Colonic mucosa (tissue), 4 donors: Measurements from ENCODE around the gene MYOCD. TPM values are rescaled to one million over a fixed set of nuclear protein-coding genes. Genes with fewer than 3 reads are reported as not detected.

Experiments
- DNase-seq: peaks from one replicate; pipeline ENCODE4 v3.0.0-alpha.2; 2020
- H3K27ac ChIP-seq: fragments of 200-600 bp; one replicate; pipeline ENCODE4 v1.8.0; 2021
- H3K27me3 ChIP-seq: fragments of 200-600 bp; one replicate; pipeline ENCODE4 v1.8.0; 2021
- H3K36me3 ChIP-seq: fragments of 200-600 bp; one replicate; pipeline ENCODE4 v1.8.0; 2021
- H3K4me1 ChIP-seq: fragments of 200-600 bp; one replicate; pipeline ENCODE4 v1.8.0; 2021; ENCODE audit warnings: mild to moderate bottlenecking
- H3K4me3 ChIP-seq: fragments of 200-600 bp; one replicate; pipeline ENCODE4 v1.8.0; 2021
- H3K9ac ChIP-seq, 2 donors: one replicate each; pipeline ENCODE4 v1.7.0; 2013; ENCODE audit warnings: control low read depth in 2 of 2, low read depth in 2 of 2, low read length in 2 of 2
- H3K9me3 ChIP-seq: fragments of 200-600 bp; one replicate; pipeline ENCODE4 v1.8.0; 2021
- CTCF ChIP-seq: fragments of 200-600 bp; IDR thresholded peaks from one replicate; pipeline ENCODE4 v1.8.0; 2022; ENCODE audit warnings: antibody characterized with exemption, mild to moderate bottlenecking
- intact Hi-C: fragments of 100-400 bp; cut with DNase I; formaldehyde crosslinking; loops from one replicate; pipeline ENCODE4 v1.14.1; 2022
- total RNA-seq, 2 donors: library from RNA; stranded (reverse); fragmentation: NEBNext Ultra II Directional in 1 of 2; extraction: Animal tissue kit (Norgen Biotek cat#: 25700) in 1 of 2; gene quantifications; one replicate each; pipeline ENCODE4 v1.2.1, GENCODE V29; 2021
- donor health status: healthy.
- donor health status: DM: no; HTN: no; CAD: no.
- donor health status: DM: no; HTN: no; CAD: no.

MYOCD gene
- total RNA-seq, 2 donors from 2014 or later, result 1.1 to 20.5 TPM

- H3K4me3 ChIP-seq, result no peak overlapping the region
- H3K9ac ChIP-seq, result no peak overlapping the region
- no peak for TF ChIP-seq CTCF
- peaks cover 11% of the 10 kb centered on the region for H3K4me1 ChIP-seq
- H3K27me3 ChIP-seq, result no peaks in the 10 kb centered on the region
- H3K9me3 ChIP-seq, result no peaks in the 10 kb centered on the region
- peak overlapping the region; percentile 80 for H3K27ac ChIP-seq
- no peaks in the 10 kb centered on the region for H3K36me3 ChIP-seq
- peak; percentile 92 for DNase-seq
- intact Hi-C loops, result loop anchor here (10.0 kb wide), 1 partner anchor 186 kb away; no protein-coding TSS in a partner anchor
Measured at GRCh38 chr17:12730931-12731521, 65.3 kb downstream of the MYOCD start.

- intact Hi-C loops, result loop anchor here (10.0 kb wide), 1 partner anchor 187 kb away; no protein-coding TSS in a partner anchor
- TF ChIP-seq CTCF, result no peak
- Histone ChIP-seq H3K9me3 (no peaks in the 10 kb centered on the region), H3K36me3 (no peaks in the 10 kb centered on the region), H3K9ac (no peak overlapping the region), H3K4me1 (peaks cover 11% of the 10 kb centered on the region), H3K27me3 (no peaks in the 10 kb centered on the region), H3K4me3 (no peak overlapping the region), H3K27ac (peak overlapping the region; percentile 80)
- no peak for DNase-seq
Measured at GRCh38 chr17:12731839-12732238, 66.1 kb downstream of the MYOCD start.

- intact Hi-C loops, result loop anchor here (10.0 kb wide), 1 partner anchor 188 kb away; no protein-coding TSS in a partner anchor
- H3K9ac ChIP-seq, result no peak overlapping the region
- H3K36me3 ChIP-seq, result no peaks in the 10 kb centered on the region
- H3K27me3 ChIP-seq, result no peaks in the 10 kb centered on the region
- peak; percentile 16 for DNase-seq
- H3K4me1 ChIP-seq, result peaks cover 11% of the 10 kb centered on the region
- H3K27ac ChIP-seq, result no peak overlapping the region
- H3K9me3 ChIP-seq, result no peaks in the 10 kb centered on the region
- no peak overlapping the region for H3K4me3 ChIP-seq
- no peak for TF ChIP-seq CTCF
Measured at GRCh38 chr17:12732366-12732765, 66.7 kb downstream of the MYOCD start.

- Histone ChIP-seq H3K36me3 (no peaks in the 10 kb centered on the region), H3K27me3 (no peaks in the 10 kb centered on the region), H3K4me3 (no peak overlapping the region), H3K9ac (no peak overlapping the region), H3K4me1 (peaks cover 11% of the 10 kb centered on the region), H3K27ac (no peak overlapping the region), H3K9me3 (no peaks in the 10 kb centered on the region)
- TF ChIP-seq CTCF, result no peak
- DNase-seq, result no peak
- intact Hi-C loops, result loop anchor here (10.0 kb wide), 1 partner anchor 190 kb away; no protein-coding TSS in a partner anchor
Measured at GRCh38 chr17:12734926-12735325, 69.2 kb downstream of the MYOCD start.

- no peaks in the 10 kb centered on the region for H3K36me3 ChIP-seq
- H3K4me1 ChIP-seq, result peaks cover 9% of the 10 kb centered on the region
- H3K9me3 ChIP-seq, result no peaks in the 10 kb centered on the region
- TF ChIP-seq CTCF, result no peak
- DNase-seq, result no peak
- intact Hi-C loops, result loop anchor here (10.0 kb wide), 1 partner anchor 191 kb away; no protein-coding TSS in a partner anchor
- no peak overlapping the region for H3K9ac ChIP-seq
- no peak overlapping the region for H3K27ac ChIP-seq
- H3K4me3 ChIP-seq, result no peak overlapping the region
- H3K27me3 ChIP-seq, result no peaks in the 10 kb centered on the region
Measured at GRCh38 chr17:12735517-12735916, 69.8 kb downstream of the MYOCD start.
